GM18508 (cell line): ENCODE data around the gene AFAP1.
A peak's percentile ranks its signal among the peaks of the same experiment; 100 is the strongest.

ENCODE experiments used
- ATAC-seq: cut with Tn5 transposase; IDR thresholded peaks from one replicate; pipeline ENCODE4 v1.9.1; 2021; ENCODE audit warnings: moderate number of reproducible peaks; ENCODE audit not compliant: insufficient read depth, unreplicated experiment

Gene AFAP1

GRCh38 chr4:7774301-7775294 lies 165.1 kb downstream of the AFAP1 start:
- no peak for ATAC-seq

- no peak for ATAC-seq
These were observed 166.1 kb downstream of the AFAP1 start for GRCh38 chr4:7773401-7774180.

- ATAC-seq, result no peak
These were observed 166.8 kb downstream of the AFAP1 start for GRCh38 chr4:7772711-7773385.

DNA sequence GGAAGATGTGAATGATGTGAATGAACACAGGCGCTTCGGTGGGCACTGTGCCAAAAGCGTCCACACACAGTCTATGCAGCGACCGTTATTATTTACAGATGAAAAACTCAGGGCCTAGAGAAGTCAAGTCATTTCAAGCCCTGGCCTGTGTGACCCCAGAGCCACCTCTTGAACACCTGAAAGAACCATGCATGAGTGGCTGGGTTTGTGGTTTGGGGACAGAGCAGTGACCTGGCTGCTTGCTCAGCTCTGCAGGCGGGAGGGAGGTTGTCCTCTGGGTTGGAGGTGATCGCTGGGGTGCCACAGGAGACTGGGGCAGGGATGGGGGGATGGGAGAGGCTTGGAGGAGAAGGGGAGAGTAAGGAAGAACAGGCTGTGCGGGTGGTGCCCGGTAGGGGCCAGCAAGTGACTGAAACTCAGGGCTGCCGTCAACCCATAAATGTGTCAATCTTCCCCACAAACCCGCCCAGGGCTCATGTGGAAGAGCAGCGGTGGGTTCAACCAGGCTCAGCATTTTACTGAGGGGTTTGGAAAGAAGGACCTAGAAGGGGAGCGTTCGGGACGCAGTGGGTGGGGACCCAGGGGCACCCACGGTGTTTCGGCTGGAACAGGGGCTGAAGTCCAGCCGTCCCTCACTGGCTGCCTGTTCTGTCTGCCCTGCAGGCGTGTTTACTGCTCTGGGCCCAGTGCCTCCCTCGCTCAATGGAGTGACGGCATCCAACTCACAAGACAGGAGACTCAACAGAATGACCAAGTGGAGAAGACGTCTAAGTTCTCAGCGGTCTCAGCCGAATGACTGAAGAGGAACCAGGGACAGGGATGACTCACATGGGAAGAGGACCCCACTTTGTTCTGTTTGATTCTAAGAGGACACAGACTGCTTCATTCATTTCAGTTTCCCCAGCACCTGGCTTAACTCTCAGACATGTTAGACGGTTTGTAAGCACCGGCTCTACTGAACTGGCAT lies 167.8 kb downstream of the AFAP1 start:
- ATAC-seq, result peak; percentile 80

GRCh38 chr4:7771056-7771455 lies 168.6 kb downstream of the AFAP1 start:
- no peak for ATAC-seq

GRCh38 chr4:7770224-7771050 lies 169.2 kb downstream of the AFAP1 start:
- no peak for ATAC-seq

- no peak for ATAC-seq
These were observed 170.1 kb downstream of the AFAP1 start for GRCh38 chr4:7769396-7770223.

GRCh38 chr4:7768736-7769135 lies 170.9 kb downstream of the AFAP1 start:
- no peak for ATAC-seq

GRCh38 chr4:7767966-7768365 lies 171.7 kb downstream of the AFAP1 start:
- ATAC-seq, result no peak

GRCh38 chr4:7767526-7767925 lies 172.1 kb downstream of the AFAP1 start:
- ATAC-seq, result no peak

DNA sequence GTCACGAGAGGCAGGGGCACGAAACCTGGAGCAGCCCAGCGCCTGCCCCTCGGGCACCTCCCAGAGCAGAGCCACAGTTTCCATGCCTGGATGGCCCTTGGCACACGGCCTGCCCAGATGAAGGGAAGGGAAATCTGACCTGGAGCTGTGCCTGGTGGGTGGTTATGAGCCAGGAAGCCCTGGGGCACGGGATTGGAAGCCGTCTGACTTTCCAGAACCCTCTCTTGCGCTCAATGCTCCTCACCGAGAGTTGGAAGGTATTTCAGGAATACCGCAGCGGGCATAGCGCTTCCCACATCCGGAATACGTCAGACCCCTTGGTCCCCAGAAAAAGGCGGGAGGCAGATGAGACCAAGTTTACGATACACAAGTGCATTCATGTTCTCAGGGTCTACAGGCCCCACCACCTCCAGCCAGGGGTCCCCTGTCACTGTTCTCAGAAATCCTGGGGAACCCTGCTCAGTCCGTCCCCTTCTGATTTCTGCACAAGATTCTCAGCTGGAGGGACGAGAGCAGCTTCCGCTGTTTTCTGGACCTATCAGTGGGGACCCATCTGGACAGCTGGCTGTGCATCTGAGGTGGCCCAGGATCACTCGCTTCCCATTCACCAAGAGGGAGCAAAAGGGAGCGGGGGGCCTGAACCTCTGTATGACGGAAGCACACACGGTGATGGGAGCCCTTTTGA lies 172.9 kb downstream of the AFAP1 start:
- ATAC-seq, result no peak

- no peak for ATAC-seq
These were observed 173.6 kb downstream of the AFAP1 start for GRCh38 chr4:7766086-7766485.

GRCh38 chr4:7765666-7766065 lies 174.0 kb downstream of the AFAP1 start:
- ATAC-seq, result no peak

- ATAC-seq, result no peak
These were observed 175.2 kb downstream of the AFAP1 start for GRCh38 chr4:7764466-7764865.

- ATAC-seq, result no peak
These were observed 175.9 kb downstream of the AFAP1 start for GRCh38 chr4:7763788-7764187.

DNA sequence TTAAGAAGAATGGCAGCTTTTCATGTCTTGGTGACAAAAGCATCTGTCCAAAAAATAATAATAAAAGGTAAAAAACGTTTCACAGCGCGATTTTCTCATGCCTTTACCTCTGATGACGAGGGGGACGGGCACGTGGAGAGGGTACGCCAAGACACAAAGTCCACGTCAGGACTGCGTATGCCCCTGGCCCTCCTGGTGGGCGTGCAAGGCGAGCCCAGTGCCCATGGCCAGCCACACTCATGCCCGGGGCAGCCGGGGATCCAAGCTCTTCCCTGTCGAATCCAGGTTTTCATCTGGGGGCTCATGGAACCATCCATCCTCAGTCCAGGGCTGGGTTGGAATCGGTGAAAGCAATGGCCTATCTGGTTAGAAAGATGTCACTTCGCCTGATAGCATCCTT lies 176.6 kb downstream of the AFAP1 start:
- no peak for ATAC-seq

- ATAC-seq, result no peak
These were observed 177.2 kb downstream of the AFAP1 start for GRCh38 chr4:7762376-7763030.
